HepG2 (cell line): ENCODE data around the gene HOXA11. TPM values are rescaled to one million over a fixed set of nuclear protein-coding genes. Genes with fewer than 3 reads are reported as not detected.

Source experiments
- GLI4 ChIP-seq: sonication (generic); formaldehyde crosslinking; IDR thresholded peaks from 2 replicates; pipeline ENCODE4 v1.5.1; 2020; ENCODE audit warnings: missing genetic modification reagents, mild to moderate bottlenecking, moderate library complexity, borderline replicate concordance
- KLF12 ChIP-seq: sonication (generic); formaldehyde crosslinking; IDR thresholded peaks from 2 replicates; pipeline ENCODE4 v1.4.0; 2020; ENCODE audit warnings: missing genetic modification reagents, borderline replicate concordance
- NAIF1 ChIP-seq: sonication (generic); formaldehyde crosslinking; IDR thresholded peaks from 2 replicates; pipeline ENCODE4 v1.5.0; 2020; ENCODE audit warnings: mild to moderate bottlenecking, missing genetic modification reagents, borderline replicate concordance
- SMC3 ChIP-seq: IDR thresholded peaks from 2 replicates; pipeline ENCODE4 v1.6.1; 2011; ENCODE audit warnings: low read length, improper control_type of control experiment
- SSRP1 ChIP-seq: IDR thresholded peaks from 2 replicates; pipeline ENCODE4 v1.6.1; 2016; ENCODE audit warnings: control low read depth
- ZNF207 ChIP-seq: fragments of 450-650 bp; IDR thresholded peaks from 2 replicates; pipeline ENCODE4 v1.6.1; 2016; ENCODE audit warnings: antibody characterized with exemption, borderline replicate concordance
- ZNF382 ChIP-seq: sonication (generic); formaldehyde crosslinking; IDR thresholded peaks from 2 replicates; pipeline ENCODE4 v1.5.0; 2020; ENCODE audit warnings: missing genetic modification reagents, mild to moderate bottlenecking, borderline replicate concordance
- ZNF44 ChIP-seq: sonication (generic); formaldehyde crosslinking; IDR thresholded peaks from 2 replicates; pipeline ENCODE4 v1.5.1; 2020; ENCODE audit warnings: mild to moderate bottlenecking, missing genetic modification reagents
- ZNF747 ChIP-seq: sonication (generic); formaldehyde crosslinking; IDR thresholded peaks from 2 replicates; pipeline ENCODE4 v1.8.1; 2023; ENCODE audit warnings: missing genetic modification reagents, mild to moderate bottlenecking, borderline replicate concordance
- polyA plus RNA-seq, 8 experiments: library from polyadenylated mRNA; depleted of rRNA in 3 of 8; stranded (reverse) in 7 of 8; unstranded in 1 of 8; fragments of >200 nt; fragmentation: Illumina TruSeq in 4 of 8; extraction: Trizol in 4 of 8; gene quantifications; 2 replicates each; pipeline versions ENCODE4 v1.2.1 to v1.2.3, GENCODE V29; 2011 to 2016; ENCODE audit warnings: low read depth in 4 of 8, missing spikeins in 1 of 8, mixed read lengths in 1 of 8; ENCODE audit not compliant: insufficient read depth in 1 of 8
- total RNA-seq, 5 experiments: library from RNA; depleted of rRNA; stranded (reverse); fragments of >200 nt; fragmentation: Illumina TruSeq; extraction: Trizol; gene quantifications; 2 replicates each; pipeline ENCODE4 v1.2.3, GENCODE V29; 2016; ENCODE audit warnings: low read depth in 1 of 5
- TF ChIP-seq, protein P1 (sequence below): sonication (generic); formaldehyde crosslinking; IDR thresholded peaks from 2 replicates; pipeline ENCODE4 v1.8.1; 2023; ENCODE audit warnings: mild to moderate bottlenecking, missing genetic modification reagents
- TF ChIP-seq, protein P2 (sequence below): sonication (generic); formaldehyde crosslinking; IDR thresholded peaks from 2 replicates; pipeline ENCODE4 v1.9.0; 2021; ENCODE audit warnings: missing genetic modification reagents, borderline replicate concordance
- TF ChIP-seq, protein P3 (sequence below): sonication (generic); formaldehyde crosslinking; IDR thresholded peaks from 2 replicates; pipeline ENCODE4 v1.4.0; 2020; ENCODE audit warnings: mild to moderate bottlenecking, missing genetic modification reagents
- TF ChIP-seq, protein P4 (sequence below): sonication (generic); formaldehyde crosslinking; IDR thresholded peaks from 2 replicates; pipeline ENCODE4 v1.8.0; 2022; ENCODE audit warnings: missing genetic modification reagents, mild to moderate bottlenecking, borderline replicate concordance
- TF ChIP-seq, protein P5 (sequence below): sonication (generic); formaldehyde crosslinking; IDR thresholded peaks from 2 replicates; pipeline ENCODE4 v1.5.0; 2020; ENCODE audit warnings: missing genetic modification reagents
- TF ChIP-seq, protein P6 (sequence below): sonication (generic); formaldehyde crosslinking; IDR thresholded peaks from 2 replicates; pipeline ENCODE4 v1.5.1; 2020; ENCODE audit warnings: mild to moderate bottlenecking, moderate library complexity, missing genetic modification reagents
- TF ChIP-seq, protein P7 (sequence below): IDR thresholded peaks from 2 replicates; pipeline ENCODE4 v1.6.1; 2016; ENCODE audit warnings: low read depth, control low read depth
- TF ChIP-seq, protein P8 (sequence below): sonication (generic); formaldehyde crosslinking; IDR thresholded peaks from 2 replicates; pipeline ENCODE4 v1.5.1; 2020; ENCODE audit warnings: mild to moderate bottlenecking, missing genetic modification reagents, borderline replicate concordance

The HOXA11 gene
- total and polyA plus RNA-seq, 2 of the 13 experiments (the other 11 are each of a cell fraction or from before 2014, with no cell fraction given), result not detected

DNA sequence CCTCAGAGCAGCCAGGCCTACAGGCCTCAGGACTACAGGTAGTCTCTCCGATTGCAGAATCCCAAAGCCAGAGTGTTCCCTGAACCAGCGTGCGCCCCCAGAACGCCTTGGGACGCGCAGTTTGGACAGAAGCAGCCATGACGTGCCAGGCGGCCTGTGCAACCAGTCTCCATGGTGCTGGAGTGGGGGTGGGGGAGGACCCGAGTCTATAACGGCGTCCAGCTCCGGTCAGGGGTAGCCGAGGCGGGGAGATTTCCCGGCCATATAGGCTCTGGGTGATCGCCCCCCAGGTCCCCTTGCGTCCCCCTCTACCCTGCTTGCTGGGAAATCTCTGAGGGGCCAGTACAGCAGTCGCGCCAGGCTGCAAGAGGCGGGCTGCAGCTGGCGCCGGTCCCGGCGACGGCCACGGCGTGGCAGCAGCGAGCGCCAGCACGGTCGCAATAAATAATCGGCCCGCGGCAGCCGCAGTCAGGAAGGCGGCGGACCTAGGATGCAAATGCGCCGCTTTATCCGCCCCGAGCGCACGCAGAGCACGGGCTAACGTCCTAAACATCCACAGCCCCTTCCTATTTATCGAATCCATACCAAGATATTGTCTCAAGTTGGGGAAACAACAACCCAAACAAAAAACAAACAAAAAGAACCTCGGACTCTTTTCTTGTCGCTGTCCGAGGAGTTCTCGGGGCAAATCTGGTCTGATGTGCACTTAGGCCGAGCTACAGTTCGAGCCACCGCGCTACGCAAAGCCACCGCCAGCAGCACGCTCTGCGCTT is 34.3 kb downstream of the HOXA11 start (continued):
- TF ChIP-seq, protein P1, sequence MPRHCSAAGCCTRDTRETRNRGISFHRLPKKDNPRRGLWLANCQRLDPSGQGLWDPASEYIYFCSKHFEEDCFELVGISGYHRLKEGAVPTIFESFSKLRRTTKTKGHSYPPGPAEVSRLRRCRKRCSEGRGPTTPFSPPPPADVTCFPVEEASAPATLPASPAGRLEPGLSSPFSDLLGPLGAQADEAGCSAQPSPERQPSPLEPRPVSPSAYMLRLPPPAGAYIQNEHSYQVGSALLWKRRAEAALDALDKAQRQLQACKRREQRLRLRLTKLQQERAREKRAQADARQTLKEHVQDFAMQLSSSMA (CRISPR knock-in tag), result 0 out of 2 replicates have a peak, but pooled peaks have one; percentile 43
- TF ChIP-seq GLI4 (no peak), ZNF44 (CRISPR knock-in tag) (no peak), SMC3 (no peak; the same call in 1 of the 2 replicates), ZNF207 (no peak), NAIF1 (CRISPR knock-in tag) (no peak), ZNF382 (CRISPR knock-in tag) (no peak), ZNF747 (CRISPR knock-in tag) (no peak), KLF12 (no peak), SSRP1 (CRISPR knock-in tag) (no peak)
- TF ChIP-seq, protein P2, sequence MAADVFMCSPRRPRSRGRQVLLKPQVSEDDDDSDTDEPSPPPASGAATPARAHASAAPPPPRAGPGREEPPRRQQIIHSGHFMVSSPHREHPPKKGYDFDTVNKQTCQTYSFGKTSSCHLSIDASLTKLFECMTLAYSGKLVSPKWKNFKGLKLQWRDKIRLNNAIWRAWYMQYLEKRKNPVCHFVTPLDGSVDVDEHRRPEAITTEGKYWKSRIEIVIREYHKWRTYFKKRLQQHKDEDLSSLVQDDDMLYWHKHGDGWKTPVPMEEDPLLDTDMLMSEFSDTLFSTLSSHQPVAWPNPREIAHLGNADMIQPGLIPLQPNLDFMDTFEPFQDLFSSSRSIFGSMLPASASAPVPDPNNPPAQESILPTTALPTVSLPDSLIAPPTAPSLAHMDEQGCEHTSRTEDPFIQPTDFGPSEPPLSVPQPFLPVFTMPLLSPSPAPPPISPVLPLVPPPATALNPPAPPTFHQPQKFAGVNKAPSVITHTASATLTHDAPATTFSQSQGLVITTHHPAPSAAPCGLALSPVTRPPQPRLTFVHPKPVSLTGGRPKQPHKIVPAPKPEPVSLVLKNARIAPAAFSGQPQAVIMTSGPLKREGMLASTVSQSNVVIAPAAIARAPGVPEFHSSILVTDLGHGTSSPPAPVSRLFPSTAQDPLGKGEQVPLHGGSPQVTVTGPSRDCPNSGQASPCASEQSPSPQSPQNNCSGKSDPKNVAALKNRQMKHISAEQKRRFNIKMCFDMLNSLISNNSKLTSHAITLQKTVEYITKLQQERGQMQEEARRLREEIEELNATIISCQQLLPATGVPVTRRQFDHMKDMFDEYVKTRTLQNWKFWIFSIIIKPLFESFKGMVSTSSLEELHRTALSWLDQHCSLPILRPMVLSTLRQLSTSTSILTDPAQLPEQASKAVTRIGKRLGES (CRISPR knock-in tag), result no peak
- TF ChIP-seq, protein P3, sequence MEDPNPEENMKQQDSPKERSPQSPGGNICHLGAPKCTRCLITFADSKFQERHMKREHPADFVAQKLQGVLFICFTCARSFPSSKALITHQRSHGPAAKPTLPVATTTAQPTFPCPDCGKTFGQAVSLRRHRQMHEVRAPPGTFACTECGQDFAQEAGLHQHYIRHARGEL (CRISPR knock-in tag), result no peak
- TF ChIP-seq, protein P4, sequence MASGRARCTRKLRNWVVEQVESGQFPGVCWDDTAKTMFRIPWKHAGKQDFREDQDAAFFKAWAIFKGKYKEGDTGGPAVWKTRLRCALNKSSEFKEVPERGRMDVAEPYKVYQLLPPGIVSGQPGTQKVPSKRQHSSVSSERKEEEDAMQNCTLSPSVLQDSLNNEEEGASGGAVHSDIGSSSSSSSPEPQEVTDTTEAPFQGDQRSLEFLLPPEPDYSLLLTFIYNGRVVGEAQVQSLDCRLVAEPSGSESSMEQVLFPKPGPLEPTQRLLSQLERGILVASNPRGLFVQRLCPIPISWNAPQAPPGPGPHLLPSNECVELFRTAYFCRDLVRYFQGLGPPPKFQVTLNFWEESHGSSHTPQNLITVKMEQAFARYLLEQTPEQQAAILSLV (CRISPR knock-in tag), result peak; percentile 82
- TF ChIP-seq, protein P5, sequence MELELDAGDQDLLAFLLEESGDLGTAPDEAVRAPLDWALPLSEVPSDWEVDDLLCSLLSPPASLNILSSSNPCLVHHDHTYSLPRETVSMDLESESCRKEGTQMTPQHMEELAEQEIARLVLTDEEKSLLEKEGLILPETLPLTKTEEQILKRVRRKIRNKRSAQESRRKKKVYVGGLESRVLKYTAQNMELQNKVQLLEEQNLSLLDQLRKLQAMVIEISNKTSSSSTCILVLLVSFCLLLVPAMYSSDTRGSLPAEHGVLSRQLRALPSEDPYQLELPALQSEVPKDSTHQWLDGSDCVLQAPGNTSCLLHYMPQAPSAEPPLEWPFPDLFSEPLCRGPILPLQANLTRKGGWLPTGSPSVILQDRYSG (CRISPR knock-in tag), result no peak
- TF ChIP-seq, protein P6, sequence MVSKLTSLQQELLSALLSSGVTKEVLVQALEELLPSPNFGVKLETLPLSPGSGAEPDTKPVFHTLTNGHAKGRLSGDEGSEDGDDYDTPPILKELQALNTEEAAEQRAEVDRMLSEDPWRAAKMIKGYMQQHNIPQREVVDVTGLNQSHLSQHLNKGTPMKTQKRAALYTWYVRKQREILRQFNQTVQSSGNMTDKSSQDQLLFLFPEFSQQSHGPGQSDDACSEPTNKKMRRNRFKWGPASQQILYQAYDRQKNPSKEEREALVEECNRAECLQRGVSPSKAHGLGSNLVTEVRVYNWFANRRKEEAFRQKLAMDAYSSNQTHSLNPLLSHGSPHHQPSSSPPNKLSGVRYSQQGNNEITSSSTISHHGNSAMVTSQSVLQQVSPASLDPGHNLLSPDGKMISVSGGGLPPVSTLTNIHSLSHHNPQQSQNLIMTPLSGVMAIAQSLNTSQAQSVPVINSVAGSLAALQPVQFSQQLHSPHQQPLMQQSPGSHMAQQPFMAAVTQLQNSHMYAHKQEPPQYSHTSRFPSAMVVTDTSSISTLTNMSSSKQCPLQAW, result no peak
- TF ChIP-seq, protein P7, sequence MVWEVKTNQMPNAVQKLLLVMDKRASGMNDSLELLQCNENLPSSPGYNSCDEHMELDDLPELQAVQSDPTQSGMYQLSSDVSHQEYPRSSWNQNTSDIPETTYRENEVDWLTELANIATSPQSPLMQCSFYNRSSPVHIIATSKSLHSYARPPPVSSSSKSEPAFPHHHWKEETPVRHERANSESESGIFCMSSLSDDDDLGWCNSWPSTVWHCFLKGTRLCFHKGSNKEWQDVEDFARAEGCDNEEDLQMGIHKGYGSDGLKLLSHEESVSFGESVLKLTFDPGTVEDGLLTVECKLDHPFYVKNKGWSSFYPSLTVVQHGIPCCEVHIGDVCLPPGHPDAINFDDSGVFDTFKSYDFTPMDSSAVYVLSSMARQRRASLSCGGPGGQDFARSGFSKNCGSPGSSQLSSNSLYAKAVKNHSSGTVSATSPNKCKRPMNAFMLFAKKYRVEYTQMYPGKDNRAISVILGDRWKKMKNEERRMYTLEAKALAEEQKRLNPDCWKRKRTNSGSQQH (CRISPR knock-in tag), result no peak
- TF ChIP-seq, protein P8, sequence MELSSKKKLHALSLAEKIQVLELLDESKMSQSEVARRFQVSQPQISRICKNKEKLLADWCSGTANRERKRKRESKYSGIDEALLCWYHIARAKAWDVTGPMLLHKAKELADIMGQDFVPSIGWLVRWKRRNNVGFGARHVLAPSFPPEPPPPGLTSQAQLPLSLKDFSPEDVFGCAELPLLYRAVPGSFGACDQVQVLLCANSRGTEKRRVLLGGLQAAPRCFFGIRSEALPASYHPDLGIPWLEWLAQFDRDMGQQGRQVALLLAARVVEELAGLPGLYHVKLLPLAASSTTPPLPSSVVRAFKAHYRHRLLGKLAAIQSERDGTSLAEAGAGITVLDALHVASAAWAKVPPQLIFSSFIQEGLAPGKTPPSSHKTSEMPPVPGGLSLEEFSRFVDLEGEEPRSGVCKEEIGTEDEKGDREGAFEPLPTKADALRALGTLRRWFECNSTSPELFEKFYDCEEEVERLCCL, result no peak
